ENCODE data around the gene CNGA2.

DNA sequence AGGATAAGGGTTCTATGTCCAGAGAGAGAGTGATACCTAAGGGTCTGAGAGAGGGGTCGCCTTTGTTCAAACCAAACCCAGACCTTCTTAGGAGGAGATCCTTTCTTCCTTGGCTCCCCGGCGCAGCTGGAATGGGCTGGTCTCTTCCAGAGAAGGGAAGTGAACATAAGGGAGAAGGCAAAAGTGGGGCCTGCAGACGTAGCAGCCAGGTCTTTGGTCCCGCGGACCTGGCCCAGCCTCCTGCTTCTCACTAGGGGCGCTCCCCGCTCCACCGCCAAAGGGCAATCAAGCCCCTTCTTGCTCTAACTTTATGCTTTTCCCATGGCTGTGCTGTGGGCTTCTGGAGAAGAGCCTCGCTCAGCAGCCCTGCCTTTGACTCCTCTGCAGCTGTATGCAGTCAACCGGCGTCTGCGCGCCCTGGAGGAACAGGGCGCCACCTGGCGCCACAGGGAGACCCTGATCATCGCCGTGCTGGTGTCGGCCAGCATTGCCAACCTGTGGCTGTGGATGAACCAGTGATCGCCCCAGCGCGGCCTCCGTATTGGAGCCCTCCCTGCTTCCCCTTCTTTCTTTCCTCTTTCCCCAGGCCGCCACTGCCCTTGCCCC is 12.2 kb upstream of the CNGA2 start:
- TF ChIP-seq, protein P1, sequence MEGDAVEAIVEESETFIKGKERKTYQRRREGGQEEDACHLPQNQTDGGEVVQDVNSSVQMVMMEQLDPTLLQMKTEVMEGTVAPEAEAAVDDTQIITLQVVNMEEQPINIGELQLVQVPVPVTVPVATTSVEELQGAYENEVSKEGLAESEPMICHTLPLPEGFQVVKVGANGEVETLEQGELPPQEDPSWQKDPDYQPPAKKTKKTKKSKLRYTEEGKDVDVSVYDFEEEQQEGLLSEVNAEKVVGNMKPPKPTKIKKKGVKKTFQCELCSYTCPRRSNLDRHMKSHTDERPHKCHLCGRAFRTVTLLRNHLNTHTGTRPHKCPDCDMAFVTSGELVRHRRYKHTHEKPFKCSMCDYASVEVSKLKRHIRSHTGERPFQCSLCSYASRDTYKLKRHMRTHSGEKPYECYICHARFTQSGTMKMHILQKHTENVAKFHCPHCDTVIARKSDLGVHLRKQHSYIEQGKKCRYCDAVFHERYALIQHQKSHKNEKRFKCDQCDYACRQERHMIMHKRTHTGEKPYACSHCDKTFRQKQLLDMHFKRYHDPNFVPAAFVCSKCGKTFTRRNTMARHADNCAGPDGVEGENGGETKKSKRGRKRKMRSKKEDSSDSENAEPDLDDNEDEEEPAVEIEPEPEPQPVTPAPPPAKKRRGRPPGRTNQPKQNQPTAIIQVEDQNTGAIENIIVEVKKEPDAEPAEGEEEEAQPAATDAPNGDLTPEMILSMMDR (IDR thresholded peaks at IDR 0.05; ENCODE audit: low read length), result no peak
- TF ChIP-seq EZH2 (optimal IDR thresholded peaks at IDR 0.05; ENCODE audit: low read depth, low read length) (no peak), EZH2phosphoT487 (IDR thresholded peaks at IDR 0.05; ENCODE audit: low read length) (no peak)

All from MM.1S (cell line).